Thyroid gland (tissue), 4 donors: ENCODE data around the gene KLHDC10. TPM values are rescaled to one million over a fixed set of nuclear protein-coding genes. Genes with fewer than 3 reads are reported as not detected.

Source experiments
- DNase-seq, 2 donors: peaks; one replicate each; pipeline ENCODE4 v3.0.0-alpha.2; 2019
- H3K27ac ChIP-seq, 3 donors: fragments of 200-600 bp; sonication (generic); 1 replicate in 2 of 3; 2 replicates in 1 of 3; pipeline ENCODE4 v1.5.1; 2016 to 2019; ENCODE audit warnings: mild to moderate bottlenecking in 1 of 3, moderate library complexity in 1 of 3
- H3K27me3 ChIP-seq: fragments of 200-600 bp; sonication (generic); one replicate; pipeline ENCODE4 v1.5.1; 2019
- H3K36me3 ChIP-seq, 2 donors: fragments of 200-600 bp; sonication (generic); one replicate each; pipeline ENCODE4 v1.5.1; 2016 to 2019
- H3K4me1 ChIP-seq, 2 donors: fragments of 200-600 bp; sonication (generic); one replicate each; pipeline ENCODE4 v1.5.1; 2017 to 2019
- H3K4me3 ChIP-seq, 3 donors: fragments of 200-600 bp; sonication (generic); replicated peaks in 1 of 3; 1 replicate in 2 of 3; 2 replicates in 1 of 3; pipeline ENCODE4 v1.5.1; 2016; ENCODE audit warnings: mild to moderate bottlenecking in 1 of 3
- H3K9me3 ChIP-seq: fragments of 200-600 bp; sonication (generic); one replicate; pipeline ENCODE4 v1.5.1; 2017
- CTCF ChIP-seq, 6 experiments: fragments of 200-600 bp in 3 of 6; fragments of 450-650 bp in 3 of 6; sonication (generic) in 3 of 6; IDR thresholded peaks; one replicate each; pipeline ENCODE4 v1.5.1; 2016 to 2019; ENCODE audit warnings: antibody characterized with exemption in 6 of 6, mild to moderate bottlenecking in 2 of 6, inconsistent platforms in 1 of 6, moderate library complexity in 1 of 6
- POLR2A ChIP-seq, 2 donors: fragments of 450-650 bp; IDR thresholded peaks; one replicate each; pipeline ENCODE4 v1.6.1; 2017; ENCODE audit warnings: antibody characterized with exemption in 2 of 2, mild to moderate bottlenecking in 2 of 2, moderate library complexity in 1 of 2
- WGBS, 2 donors: methylation state at CpG; one replicate each; pipeline ENCODE4 v1.1.5; 2017; 5-methylcytosine and 5-hydroxymethylcytosine counted together
- intact Hi-C: fragments of 100-400 bp; cut with DNase I; formaldehyde crosslinking; loops from one replicate; pipeline ENCODE4 v1.15.1; 2023
- total RNA-seq, 4 donors: library from RNA; depleted of rRNA; stranded (reverse); fragments of >200 nt; gene quantifications; one replicate each; pipeline ENCODE4 v1.2.3, GENCODE V29; 2016

The KLHDC10 gene
- 10 to 100 TPM; 27.4 to 41.6 (median 30.8) TPM for total RNA-seq

GRCh38 chr7:130069978-130070860 is at the start of gene KLHDC10:
Gene KLHDC10, plus strand, starts transcription at chr7:130070534. Its CDS starts 110 bp downstream, at chr7:130070644.
- Histone ChIP-seq H3K4me1 (peaks cover 19 to 23% of the 10 kb centered on the region in 2 donors), H3K27me3 (no peaks in the 10 kb centered on the region), H3K36me3 (no peaks in the 10 kb centered on the region), H3K9me3 (no peaks in the 10 kb centered on the region), H3K27ac (peak within 1 kb of the TSS; percentile 79 to 87 (median 84)), H3K4me3 (peak within 1 kb of the TSS; percentile 1 to 98 (median 88))
- 0 to 2% methylated on average over 30 of the region's 57 CpGs for WGBS, 2 donors
- no peak for TF ChIP-seq CTCF (IDR thresholded peaks at IDR 0.05)
- peak; percentile 54 to 77 for TF ChIP-seq POLR2A (IDR thresholded peaks at IDR 0.05)
- DNase-seq: peak; percentile 97 to 98
- intact Hi-C loops: loop anchor here (10.0 kb wide), 2 partner anchors 135 to 425 kb away; partner anchors contain the start of genes MEST, SSMEM1 and TMEM209

- Histone ChIP-seq H3K4me3 (no peak overlapping the region), H3K27me3 (no peaks in the 10 kb centered on the region), H3K9me3 (no peaks in the 10 kb centered on the region), H3K36me3 (peaks cover 52 to 69% of the 10 kb centered on the region in 2 donors), H3K4me1 (no peaks in the 10 kb centered on the region), H3K27ac (no peak overlapping the region)
- TF ChIP-seq POLR2A (IDR thresholded peaks at IDR 0.05): no peak
- no peak for TF ChIP-seq CTCF (IDR thresholded peaks at IDR 0.05)
- WGBS, 2 donors: 96 to 97% methylated on average over 10 of the region's 10 CpGs
- DNase-seq: no peak
- intact Hi-C loops: no loop called here
These were observed 49.1 kb upstream of the KLHDC10 start for GRCh38 chr7:130021105-130021834.

GRCh38 chr7:130022115-130022514 is 48.2 kb upstream of the KLHDC10 start:
- no peak overlapping the region for H3K4me3 ChIP-seq
- no peak overlapping the region for H3K27ac ChIP-seq
- 90 to 95% methylated on average over 9 of the region's 9 CpGs for WGBS, 2 donors
- no peaks in the 10 kb centered on the region for H3K9me3 ChIP-seq
- intact Hi-C loops: no loop called here
- H3K27me3 ChIP-seq: no peaks in the 10 kb centered on the region
- TF ChIP-seq POLR2A (IDR thresholded peaks at IDR 0.05): no peak
- no peak for TF ChIP-seq CTCF (IDR thresholded peaks at IDR 0.05)
- H3K4me1 ChIP-seq: no peaks in the 10 kb centered on the region
- H3K36me3 ChIP-seq: peaks cover 55 to 74% of the 10 kb centered on the region in 2 donors
- DNase-seq: no peak

- intact Hi-C loops: no loop called here
- 94 to 95% methylated on average over 7 of the region's 7 CpGs for WGBS, 2 donors
- no peaks in the 10 kb centered on the region for H3K27me3 ChIP-seq
- no peak overlapping the region for H3K27ac ChIP-seq
- H3K36me3 ChIP-seq: peaks cover 55 to 77% of the 10 kb centered on the region in 2 donors
- no peaks in the 10 kb centered on the region for H3K4me1 ChIP-seq
- TF ChIP-seq POLR2A (IDR thresholded peaks at IDR 0.05) (no peak), CTCF (IDR thresholded peaks at IDR 0.05) (no peak)
- no peak overlapping the region for H3K4me3 ChIP-seq
- DNase-seq: no peak
- H3K9me3 ChIP-seq: no peaks in the 10 kb centered on the region
These were observed 47.6 kb upstream of the KLHDC10 start for GRCh38 chr7:130022623-130023175.
